AG04449 (cell line): ENCODE results near the gene NCAM2.

ENCODE experiments used
- CTCF ChIA-PET: fragments of 350-600 bp; formaldehyde crosslinking; extraction: SDS; loops from one replicate; lab custom pipeline; 2021; ENCODE audit warnings: antibody characterized with exemption; lab: Yijun Ruan, JAX
- POLR2A ChIA-PET: fragments of 400-600, 350-600 bp; formaldehyde crosslinking; extraction: SDS; loops from one replicate; lab custom pipeline; 2020; ENCODE audit warnings: antibody characterized with exemption, inconsistent platforms; lab: Yijun Ruan, JAX
- DNase-seq: peaks from one replicate; pipeline ENCODE4 v3.0.0-alpha.2; 2010; ENCODE audit warnings: low read depth, low spot score
- H3K4me3 ChIP-seq: 2 replicates; pipeline ENCODE4 v1.5.1; 2011; ENCODE audit warnings: low read depth, mild to moderate bottlenecking, control low read depth, low read length
- CTCF ChIP-seq: IDR thresholded peaks from one replicate; pipeline ENCODE4 v1.5.1; 2011; ENCODE audit warnings: mild to moderate bottlenecking, moderate library complexity, low read length, control low read depth, inconsistent platforms; ENCODE audit not compliant: insufficient read depth; ENCODE audit errors: missing control alignments

NCAM2 gene

GRCh38 chr21:21301013-21301412 lies 302.8 kb downstream of the NCAM2 start:
- TF ChIP-seq CTCF = no peak
- ChIA-PET CTCF (no interaction called here), POLR2A (no interaction called here)
- H3K4me3 ChIP-seq = no peak overlapping the region
- DNase-seq = no peak

GRCh38 chr21:21309510-21309909 lies 311.3 kb downstream of the NCAM2 start:
- DNase-seq = no peak
- ChIA-PET POLR2A (no interaction called here), CTCF (no interaction called here)
- no peak for TF ChIP-seq CTCF
- H3K4me3 ChIP-seq = no peak overlapping the region

- POLR2A ChIA-PET = no interaction called here
Observed at GRCh38 chr21:21324297-21324696, 326.1 kb downstream of the NCAM2 start.

GRCh38 chr21:21332492-21332891 lies 334.3 kb downstream of the NCAM2 start:
- ChIA-PET CTCF (no interaction called here), POLR2A (no interaction called here)
- no peak for DNase-seq
- no peak for TF ChIP-seq CTCF
- no peak overlapping the region for H3K4me3 ChIP-seq

More at GRCh38 chr21:21324297-21324696, 326.1 kb downstream of the NCAM2 start:
- H3K4me3 ChIP-seq = no peak overlapping the region
- CTCF ChIA-PET = no interaction called here
- no peak for DNase-seq
- TF ChIP-seq CTCF = no peak

GRCh38 chr21:21341041-21341440 lies 342.8 kb downstream of the NCAM2 start:
- no peak for TF ChIP-seq CTCF
- no peak for DNase-seq
- ChIA-PET POLR2A (no interaction called here), CTCF (no interaction called here)
- no peak overlapping the region for H3K4me3 ChIP-seq

GRCh38 chr21:21345296-21345695 lies 347.1 kb downstream of the NCAM2 start:
- DNase-seq = no peak
- ChIA-PET POLR2A (no interaction called here), CTCF (no interaction called here)
- TF ChIP-seq CTCF = no peak
- no peak overlapping the region for H3K4me3 ChIP-seq
